IPS-NIHi11 (cell line): ENCODE data around the gene PAX2.

Experiments used
- DNase-seq: peaks from one replicate; pipeline ENCODE4 v3.0.0; 2012; ENCODE audit warnings: mixed read lengths, low spot score

Gene PAX2

GRCh38 chr10:100858261-100858660 is 112.9 kb downstream of the PAX2 start:
- no peak for DNase-seq

- peak; percentile 48 for DNase-seq
These were observed 113.5 kb downstream of the PAX2 start for GRCh38 chr10:100858747-100859483.

GRCh38 chr10:100859484-100859763 is 114.0 kb downstream of the PAX2 start:
- DNase-seq, result no peak

GRCh38 chr10:100863433-100863832 is 118.1 kb downstream of the PAX2 start:
- DNase-seq, result no peak

- DNase-seq, result no peak
These were observed 118.9 kb downstream of the PAX2 start for GRCh38 chr10:100864036-100864885.

GRCh38 chr10:100864978-100865377 is 119.6 kb downstream of the PAX2 start:
- no peak for DNase-seq

GRCh38 chr10:100866010-100866409 is 120.6 kb downstream of the PAX2 start:
- DNase-seq, result no peak

- peak; percentile 75 for DNase-seq
These were observed 121.3 kb downstream of the PAX2 start for GRCh38 chr10:100866575-100867098.

GRCh38 chr10:100867261-100867963 is 122.0 kb downstream of the PAX2 start:
- no peak for DNase-seq

GRCh38 chr10:100868382-100868781 is 123.0 kb downstream of the PAX2 start:
- DNase-seq, result no peak

GRCh38 chr10:100869399-100869798 is 124.0 kb downstream of the PAX2 start:
- no peak for DNase-seq

GRCh38 chr10:100872034-100872791 is 126.8 kb downstream of the PAX2 start:
- peak; percentile 90 for DNase-seq

GRCh38 chr10:100873146-100873826 is 127.9 kb downstream of the PAX2 start:
- DNase-seq, result no peak

GRCh38 chr10:100873827-100874326 is 128.5 kb downstream of the PAX2 start:
- no peak for DNase-seq

GRCh38 chr10:100874702-100875483 is 129.5 kb downstream of the PAX2 start:
- no peak for DNase-seq

- DNase-seq, result no peak
These were observed 130.2 kb downstream of the PAX2 start for GRCh38 chr10:100875484-100876166.

GRCh38 chr10:100876585-100877460 is 131.4 kb downstream of the PAX2 start:
- no peak for DNase-seq

GRCh38 chr10:100877461-100877850 is 132.1 kb downstream of the PAX2 start:
- DNase-seq, result no peak
